Testis (tissue), 2 donors: ENCODE data around the gene PFKP.

Experiments used
- POLR2A ChIP-seq: fragments of 450-650 bp; IDR thresholded peaks from one replicate; pipeline ENCODE4 v1.6.1; 2017; ENCODE audit warnings: antibody characterized with exemption, mild to moderate bottlenecking, moderate library complexity
- TF ChIP-seq, protein P1 (sequence below), 3 experiments: fragments of 450-650 bp in 2 of 3; fragments of 200-600 bp in 1 of 3; sonication (generic) in 1 of 3; IDR thresholded peaks; one replicate each; pipeline ENCODE4 v1.5.1; 2016 to 2019; ENCODE audit warnings: antibody characterized with exemption in 3 of 3, mild to moderate bottlenecking in 2 of 3, moderate library complexity in 1 of 3

DNA sequence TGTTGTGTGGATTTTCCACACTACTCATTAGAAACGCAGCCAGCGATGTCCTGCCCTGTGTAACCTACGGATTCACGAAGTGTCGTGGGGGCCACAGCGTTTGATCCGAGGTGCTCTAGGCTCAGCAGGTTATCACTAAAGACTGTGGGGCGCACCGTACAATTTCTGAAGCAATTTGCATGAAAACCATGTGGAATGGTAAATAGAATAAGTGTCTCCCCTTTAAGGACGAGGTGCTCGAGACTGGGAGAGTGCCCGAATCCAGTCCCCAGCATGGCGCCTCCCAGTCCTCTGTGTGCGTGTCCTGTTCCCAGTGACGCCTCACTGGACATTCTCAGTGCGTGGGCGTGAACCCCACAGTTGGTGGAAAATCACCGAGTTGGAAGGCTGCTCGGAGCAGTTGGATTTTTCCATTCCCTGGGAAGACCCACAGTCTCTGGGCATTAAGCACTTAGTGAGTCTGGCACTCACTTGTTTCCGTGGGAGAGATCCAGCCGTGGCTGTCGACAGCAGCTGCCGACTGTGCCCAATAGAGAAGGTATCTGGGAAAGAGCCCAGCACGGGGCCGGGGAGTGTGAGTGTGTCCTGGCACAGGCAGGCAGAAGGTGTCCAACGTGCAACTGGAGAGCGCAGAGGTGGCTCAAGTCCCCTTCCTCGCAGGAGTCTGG, 37.0 kb downstream of the PFKP start:
- TF ChIP-seq POLR2A, result no peak
- TF ChIP-seq, protein P1, sequence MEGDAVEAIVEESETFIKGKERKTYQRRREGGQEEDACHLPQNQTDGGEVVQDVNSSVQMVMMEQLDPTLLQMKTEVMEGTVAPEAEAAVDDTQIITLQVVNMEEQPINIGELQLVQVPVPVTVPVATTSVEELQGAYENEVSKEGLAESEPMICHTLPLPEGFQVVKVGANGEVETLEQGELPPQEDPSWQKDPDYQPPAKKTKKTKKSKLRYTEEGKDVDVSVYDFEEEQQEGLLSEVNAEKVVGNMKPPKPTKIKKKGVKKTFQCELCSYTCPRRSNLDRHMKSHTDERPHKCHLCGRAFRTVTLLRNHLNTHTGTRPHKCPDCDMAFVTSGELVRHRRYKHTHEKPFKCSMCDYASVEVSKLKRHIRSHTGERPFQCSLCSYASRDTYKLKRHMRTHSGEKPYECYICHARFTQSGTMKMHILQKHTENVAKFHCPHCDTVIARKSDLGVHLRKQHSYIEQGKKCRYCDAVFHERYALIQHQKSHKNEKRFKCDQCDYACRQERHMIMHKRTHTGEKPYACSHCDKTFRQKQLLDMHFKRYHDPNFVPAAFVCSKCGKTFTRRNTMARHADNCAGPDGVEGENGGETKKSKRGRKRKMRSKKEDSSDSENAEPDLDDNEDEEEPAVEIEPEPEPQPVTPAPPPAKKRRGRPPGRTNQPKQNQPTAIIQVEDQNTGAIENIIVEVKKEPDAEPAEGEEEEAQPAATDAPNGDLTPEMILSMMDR (IDR thresholded peaks at IDR 0.05), result no peak
